Measurements from ENCODE around the gene ZBTB47. TPM values are rescaled to one million over a fixed set of nuclear protein-coding genes. Genes with fewer than 3 reads are reported as not detected.

ZBTB47 gene
- total and polyA plus RNA-seq, 2 donors (not counting 3 experiments of a cell fraction or from before 2014, with no cell fraction given): 10.6 to 14.5 TPM

DNA sequence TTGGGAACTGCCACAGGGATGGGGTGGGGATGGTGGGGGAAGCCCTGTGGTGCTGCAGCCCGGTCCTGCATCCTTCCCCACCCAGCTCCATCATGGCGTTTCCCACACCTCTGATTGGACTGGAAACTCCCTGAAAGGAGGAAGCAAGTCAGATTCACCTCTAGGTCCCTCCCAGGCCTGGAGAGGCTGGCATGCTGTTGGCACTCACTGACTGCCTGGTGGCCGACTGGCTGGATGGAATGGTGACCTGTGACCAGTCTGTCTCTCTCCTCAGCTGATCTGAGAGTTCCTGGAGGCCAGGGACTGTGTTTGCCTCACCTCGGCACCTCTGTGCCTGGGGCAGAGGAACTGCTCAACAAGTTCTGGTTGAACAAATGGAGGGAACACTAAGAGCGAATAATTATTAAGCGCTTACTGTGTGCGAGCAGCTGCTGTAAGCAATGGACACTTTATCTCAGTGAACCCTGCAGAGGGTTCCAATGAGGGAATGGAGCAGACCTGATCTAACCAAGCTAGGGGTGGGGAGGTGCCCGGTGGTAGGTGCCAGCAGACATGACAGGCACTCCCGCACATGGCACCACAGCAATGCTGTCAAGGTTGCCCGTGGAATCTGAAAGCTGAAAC, 52.6 kb downstream of the ZBTB47 start:
- Histone ChIP-seq H3K9ac (replicated peaks; ENCODE audit: extremely low read depth, insufficient read depth, low read length) (no peak overlapping the region), H3K4me1 (ENCODE audit: control insufficient read depth, extremely low read depth, insufficient read depth, low read length) (no peaks in the 10 kb centered on the region), H3K4me3 (replicated peaks in 1 of 3; ENCODE audit: insufficient read depth in 1 of 3, low read depth in 1 of 3, low read length in 3 of 3) (no peak overlapping the region), H3K27me3 (ENCODE audit: control insufficient read depth in 2 of 2, insufficient read depth in 2 of 2, low read length in 2 of 2) (no peaks in the 10 kb centered on the region), H2AFZ (ENCODE audit: low read depth, low read length) (no peak overlapping the region), H3K9me3 (replicated peaks; ENCODE audit: control insufficient read depth, insufficient read depth, low read length) (no peaks in the 10 kb centered on the region), H3K36me3 (ENCODE audit: control insufficient read depth in 2 of 2, extremely low read depth in 1 of 2, insufficient read depth in 2 of 2, low read length in 2 of 2) (no peaks in the 10 kb centered on the region), H3K9me1 (replicated peaks; ENCODE audit: control insufficient read depth, extremely low read depth, insufficient read depth, low read length) (no peaks in the 10 kb centered on the region), H3K27ac (ENCODE audit: insufficient read depth, low read depth, low read length) (no peak overlapping the region), H3K4me2 (ENCODE audit: insufficient read depth, low read length) (no peak overlapping the region), H4K20me1 (replicated peaks; ENCODE audit: control insufficient read depth, extremely low read depth, insufficient read depth, low read length) (no peaks in the 10 kb centered on the region), H3K79me2 (ENCODE audit: control insufficient read depth, insufficient read depth, low read length) (no peaks in the 10 kb centered on the region)
- no TSS peak for BruUV-seq (replicated peaks)
- TF ChIP-seq EZH2 (IDR thresholded peaks at IDR 0.05; ENCODE audit: borderline replicate concordance, low read depth, low read length, severe bottlenecking): no peak
- no peak for TF ChIP-seq POLR2A (IDR thresholded peaks at IDR 0.05; ENCODE audit: low read depth, low read length)
- TF ChIP-seq POLR2AphosphoS5 (IDR thresholded peaks at IDR 0.05; ENCODE audit: insufficient read depth, low read depth, low read length): no peak
- no peak for TF ChIP-seq GATA2 (IDR thresholded peaks at IDR 0.05; ENCODE audit: insufficient read depth, insufficient read length, low read depth, low read length)
- no peak for TF ChIP-seq JUN (IDR thresholded peaks at IDR 0.05; ENCODE audit: borderline replicate concordance, insufficient read depth, insufficient read length, low read depth)
- intact Hi-C loops (cut with micrococcal nuclease) (no loop called here), dilution Hi-C loops (cut with MboI; ENCODE audit: extremely low pct_ligation_motif_present, low sequenced_read_pairs) (no loop called here)
- FAIRE-seq: no peak
- DNase-seq (ENCODE audit: low read depth, low spot score): no peak
- ChIA-PET POLR2A (no interaction called here), CTCF (no interaction called here)

DNA sequence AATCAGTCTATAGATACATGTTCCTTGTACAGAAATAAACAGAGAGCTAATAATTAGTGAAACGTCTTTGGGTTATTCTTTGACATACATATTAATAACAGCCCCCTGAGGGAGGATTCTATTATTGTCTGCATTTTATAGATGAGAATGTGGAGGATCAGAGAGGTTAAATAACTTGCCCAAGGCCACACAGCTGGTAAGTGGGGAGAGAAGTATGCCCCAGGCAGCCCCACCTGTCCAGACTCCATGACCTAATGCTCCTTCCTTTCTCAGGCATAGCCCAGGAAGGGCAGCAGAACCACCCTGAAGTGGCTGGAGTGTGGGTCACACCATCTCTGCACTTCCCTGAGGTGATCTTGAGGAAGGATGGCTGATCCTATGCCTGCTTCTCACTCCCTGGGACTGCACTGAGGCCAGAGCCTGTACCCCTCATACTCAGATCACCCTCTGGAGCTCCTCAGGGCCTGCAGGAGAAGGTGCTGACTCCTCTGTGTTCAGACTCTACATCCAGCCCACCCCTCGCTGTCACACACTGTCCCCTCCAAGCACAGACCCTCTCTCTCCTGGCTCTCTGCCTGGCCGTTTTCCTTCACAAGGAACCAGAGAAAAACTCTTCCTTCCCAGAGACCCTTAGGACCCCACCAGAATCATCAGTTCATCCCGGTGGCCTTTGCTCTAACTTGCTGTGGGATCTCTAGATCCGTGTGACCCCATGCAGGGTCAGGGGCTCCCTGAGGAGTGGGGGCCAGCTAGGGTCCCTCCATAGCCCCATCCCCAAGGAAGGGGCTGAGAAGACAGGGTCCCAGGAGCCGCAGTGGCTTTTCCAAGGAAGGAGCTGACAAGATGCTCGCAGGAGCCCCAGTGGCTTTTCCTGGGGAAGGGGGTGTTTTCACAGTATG, 53.5 kb downstream of the ZBTB47 start:
- FAIRE-seq (no peak), DNase-seq (ENCODE audit: low read depth, low spot score) (no peak)
- BruUV-seq (replicated peaks): no TSS peak
- Histone ChIP-seq H4K20me1 (replicated peaks; ENCODE audit: control insufficient read depth, extremely low read depth, insufficient read depth, low read length) (no peaks in the 10 kb centered on the region), H3K4me3 (replicated peaks in 1 of 3; ENCODE audit: insufficient read depth in 1 of 3, low read depth in 1 of 3, low read length in 3 of 3) (no peak overlapping the region), H3K4me1 (ENCODE audit: control insufficient read depth, extremely low read depth, insufficient read depth, low read length) (no peaks in the 10 kb centered on the region), H3K4me2 (ENCODE audit: insufficient read depth, low read length) (no peak overlapping the region), H3K27ac (ENCODE audit: insufficient read depth, low read depth, low read length) (no peak overlapping the region), H2AFZ (ENCODE audit: low read depth, low read length) (no peak overlapping the region), H3K36me3 (ENCODE audit: control insufficient read depth in 2 of 2, extremely low read depth in 1 of 2, insufficient read depth in 2 of 2, low read length in 2 of 2) (no peaks in the 10 kb centered on the region), H3K27me3 (ENCODE audit: control insufficient read depth in 2 of 2, insufficient read depth in 2 of 2, low read length in 2 of 2) (no peaks in the 10 kb centered on the region), H3K9me1 (replicated peaks; ENCODE audit: control insufficient read depth, extremely low read depth, insufficient read depth, low read length) (no peaks in the 10 kb centered on the region), H3K79me2 (ENCODE audit: control insufficient read depth, insufficient read depth, low read length) (no peaks in the 10 kb centered on the region), H3K9me3 (replicated peaks; ENCODE audit: control insufficient read depth, insufficient read depth, low read length) (no peaks in the 10 kb centered on the region), H3K9ac (replicated peaks; ENCODE audit: extremely low read depth, insufficient read depth, low read length) (no peak overlapping the region)
- TF ChIP-seq, protein P1, sequence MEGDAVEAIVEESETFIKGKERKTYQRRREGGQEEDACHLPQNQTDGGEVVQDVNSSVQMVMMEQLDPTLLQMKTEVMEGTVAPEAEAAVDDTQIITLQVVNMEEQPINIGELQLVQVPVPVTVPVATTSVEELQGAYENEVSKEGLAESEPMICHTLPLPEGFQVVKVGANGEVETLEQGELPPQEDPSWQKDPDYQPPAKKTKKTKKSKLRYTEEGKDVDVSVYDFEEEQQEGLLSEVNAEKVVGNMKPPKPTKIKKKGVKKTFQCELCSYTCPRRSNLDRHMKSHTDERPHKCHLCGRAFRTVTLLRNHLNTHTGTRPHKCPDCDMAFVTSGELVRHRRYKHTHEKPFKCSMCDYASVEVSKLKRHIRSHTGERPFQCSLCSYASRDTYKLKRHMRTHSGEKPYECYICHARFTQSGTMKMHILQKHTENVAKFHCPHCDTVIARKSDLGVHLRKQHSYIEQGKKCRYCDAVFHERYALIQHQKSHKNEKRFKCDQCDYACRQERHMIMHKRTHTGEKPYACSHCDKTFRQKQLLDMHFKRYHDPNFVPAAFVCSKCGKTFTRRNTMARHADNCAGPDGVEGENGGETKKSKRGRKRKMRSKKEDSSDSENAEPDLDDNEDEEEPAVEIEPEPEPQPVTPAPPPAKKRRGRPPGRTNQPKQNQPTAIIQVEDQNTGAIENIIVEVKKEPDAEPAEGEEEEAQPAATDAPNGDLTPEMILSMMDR (IDR thresholded peaks at IDR 0.05; ENCODE audit: extremely low read depth in 1 of 2, insufficient read depth in 1 of 2, low read depth in 1 of 2, low read length in 2 of 2): no peak
- TF ChIP-seq FOS (IDR thresholded peaks at IDR 0.05; ENCODE audit: borderline replicate concordance, insufficient read depth, low read length) (no peak), POLR2A (IDR thresholded peaks at IDR 0.05; ENCODE audit: low read depth, low read length) (no peak), JUN (IDR thresholded peaks at IDR 0.05; ENCODE audit: borderline replicate concordance, insufficient read depth, insufficient read length, low read depth) (no peak), GATA2 (IDR thresholded peaks at IDR 0.05; ENCODE audit: insufficient read depth, insufficient read length, low read depth, low read length) (no peak), POLR2AphosphoS5 (IDR thresholded peaks at IDR 0.05; ENCODE audit: insufficient read depth, low read depth, low read length) (no peak), EZH2 (IDR thresholded peaks at IDR 0.05; ENCODE audit: borderline replicate concordance, low read depth, low read length, severe bottlenecking) (no peak), MYC (IDR thresholded peaks at IDR 0.05; ENCODE audit: low read depth, low read length) (no peak)
- TF ChIP-seq, protein P2, sequence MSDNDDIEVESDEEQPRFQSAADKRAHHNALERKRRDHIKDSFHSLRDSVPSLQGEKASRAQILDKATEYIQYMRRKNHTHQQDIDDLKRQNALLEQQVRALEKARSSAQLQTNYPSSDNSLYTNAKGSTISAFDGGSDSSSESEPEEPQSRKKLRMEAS (IDR thresholded peaks at IDR 0.05; ENCODE audit: insufficient read depth, insufficient read length): no peak
- CTCF ChIA-PET: no interaction called here
- dilution Hi-C loops (cut with MboI; ENCODE audit: extremely low pct_ligation_motif_present, low sequenced_read_pairs): no loop called here
- intact Hi-C loops (cut with micrococcal nuclease): no loop called here
- POLR2A ChIA-PET: no interaction called here
